ENCODE measurements around the gene TMEM145. TPM values are rescaled to one million over a fixed set of nuclear protein-coding genes. Genes with fewer than 3 reads are reported as not detected.

Gene TMEM145
- not detected for total RNA-seq

- TF ChIP-seq CTCF (IDR thresholded peaks at IDR 0.05; ENCODE audit: low read depth), result no peak
Observed at GRCh38 chr19:42313096-42313839, at the start of gene TMEM145. Gene TMEM145 (plus strand): TSS chr19:42313309. CDS start chr19:42313377, 68 bp downstream.

- TF ChIP-seq CTCF (IDR thresholded peaks at IDR 0.05; ENCODE audit: low read depth), result no peak
Observed at GRCh38 chr19:42267644-42268141, 45.4 kb upstream of the TMEM145 start.

- no peak for TF ChIP-seq CTCF (IDR thresholded peaks at IDR 0.05; ENCODE audit: low read depth)
Observed at GRCh38 chr19:42268142-42268703, 44.9 kb upstream of the TMEM145 start.

GRCh38 chr19:42268704-42269477 is 44.2 kb upstream of the TMEM145 start, which contains the start of gene CIC:
Gene CIC (plus strand): TSS chr19:42269252. CDS start chr19:42271784, 2,532 bp downstream.
- no peak for TF ChIP-seq CTCF (IDR thresholded peaks at IDR 0.05; ENCODE audit: low read depth)

GRCh38 chr19:42269478-42270345 is 43.4 kb upstream of the TMEM145 start:
- no peak for TF ChIP-seq CTCF (IDR thresholded peaks at IDR 0.05; ENCODE audit: low read depth)

- TF ChIP-seq CTCF (IDR thresholded peaks at IDR 0.05; ENCODE audit: low read depth), result no peak
Observed at GRCh38 chr19:42270346-42271044, 42.6 kb upstream of the TMEM145 start.

Data from subcutaneous adipose tissue (tissue), 4 donors.